Measurements from ENCODE around the gene KIAA1143.

The KIAA1143 gene

DNA sequence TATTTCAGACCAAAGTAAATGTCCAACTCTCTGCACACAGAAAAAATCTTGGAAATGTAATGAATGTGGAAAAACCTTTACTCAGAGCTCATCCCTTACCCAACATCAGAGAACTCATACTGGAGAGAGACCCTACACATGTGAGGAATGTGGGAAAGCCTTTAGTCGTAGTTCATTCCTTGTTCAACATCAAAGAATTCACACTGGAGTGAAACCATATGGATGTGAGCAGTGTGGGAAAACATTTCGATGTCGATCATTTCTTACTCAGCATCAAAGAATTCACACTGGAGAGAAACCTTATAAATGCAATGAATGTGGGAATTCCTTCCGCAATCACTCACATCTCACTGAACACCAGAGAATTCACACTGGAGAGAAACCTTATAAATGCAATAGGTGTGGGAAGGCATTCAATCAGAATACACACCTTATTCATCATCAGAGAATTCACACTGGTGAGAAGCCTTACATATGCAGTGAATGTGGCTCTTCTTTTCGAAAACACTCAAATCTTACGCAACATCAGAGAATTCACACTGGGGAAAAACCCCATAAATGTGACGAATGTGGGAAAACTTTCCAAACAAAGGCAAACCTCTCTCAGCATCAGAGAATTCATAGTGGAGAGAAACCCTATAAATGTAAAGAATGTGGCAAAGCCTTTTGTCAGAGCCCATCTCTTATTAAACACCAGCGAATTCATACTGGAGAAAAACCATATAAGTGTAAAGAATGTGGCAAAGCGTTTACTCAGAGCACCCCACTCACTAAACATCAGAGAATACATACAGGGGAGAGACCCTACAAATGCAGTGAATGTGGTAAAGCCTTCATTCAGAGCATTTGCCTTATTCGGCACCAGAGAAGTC lies 40.0 kb downstream of the KIAA1143 start:
- Mint-ChIP-seq H3K27me3 (no peaks in the 10 kb centered on the region), H3K4me3 (no peak overlapping the region), H3K27ac (no peak overlapping the region), H3K4me1 (ENCODE audit: low read depth) (no peaks in the 10 kb centered on the region), H3K9me3 (peaks cover 58% of the 10 kb centered on the region), H3K36me3 (ENCODE audit: low read depth) (peaks cover 71% of the 10 kb centered on the region)

DNA sequence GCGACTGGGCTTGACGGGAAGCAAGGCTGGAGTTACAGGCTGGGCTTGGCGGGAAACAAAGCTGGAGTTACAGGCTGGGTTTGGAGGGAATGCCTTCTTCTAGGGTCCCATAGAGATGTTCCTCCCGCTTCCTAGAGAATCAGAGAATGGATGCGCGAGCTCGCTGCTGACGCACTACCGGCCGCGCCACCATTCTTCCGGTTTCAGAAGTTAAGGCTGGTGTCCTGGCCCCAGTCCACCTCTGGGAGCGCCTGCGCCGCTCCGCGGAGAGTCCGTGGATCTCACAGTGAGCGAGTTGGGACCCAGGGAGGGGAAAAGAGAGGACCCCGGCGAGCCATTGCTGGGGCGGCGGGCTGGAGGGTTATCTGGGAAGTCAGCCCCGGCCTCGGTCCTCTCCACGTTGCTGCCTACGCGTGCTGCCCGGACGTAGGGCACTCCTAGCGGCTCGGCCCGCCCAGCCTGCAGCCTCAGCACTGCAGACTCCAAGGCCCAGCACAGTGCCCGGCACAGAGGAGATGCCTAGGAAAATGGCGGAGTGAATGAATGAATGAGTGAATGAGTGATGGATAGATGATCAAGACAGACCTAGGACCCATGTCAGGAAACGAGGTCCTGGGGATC lies 48.9 kb downstream of the KIAA1143 start, which contains the start of gene ZNF502:
Gene ZNF502, plus strand, starts transcription at position 206 of the 621 bp plus-strand sequence. CDS start 7,602 bp downstream, outside the sequence.
- Mint-ChIP-seq H3K27me3 (peaks cover 34% of the 10 kb centered on the region), H3K36me3 (ENCODE audit: low read depth) (peaks cover 38% of the 10 kb centered on the region), H3K4me1 (ENCODE audit: low read depth) (peaks cover 15% of the 10 kb centered on the region), H3K9me3 (peaks cover 47% of the 10 kb centered on the region), H3K27ac (peak within 1 kb of the TSS; percentile 61), H3K4me3 (peak within 1 kb of the TSS; percentile 85)
